HG03432 (cell line): Measurements from ENCODE around the gene F2RL3.

ENCODE experiments used
- ATAC-seq: cut with Tn5 transposase; IDR thresholded peaks from one replicate; pipeline ENCODE4 v1.9.1; 2021; ENCODE audit warnings: mild to moderate bottlenecking, moderate library complexity; ENCODE audit not compliant: unreplicated experiment

Gene F2RL3

DNA sequence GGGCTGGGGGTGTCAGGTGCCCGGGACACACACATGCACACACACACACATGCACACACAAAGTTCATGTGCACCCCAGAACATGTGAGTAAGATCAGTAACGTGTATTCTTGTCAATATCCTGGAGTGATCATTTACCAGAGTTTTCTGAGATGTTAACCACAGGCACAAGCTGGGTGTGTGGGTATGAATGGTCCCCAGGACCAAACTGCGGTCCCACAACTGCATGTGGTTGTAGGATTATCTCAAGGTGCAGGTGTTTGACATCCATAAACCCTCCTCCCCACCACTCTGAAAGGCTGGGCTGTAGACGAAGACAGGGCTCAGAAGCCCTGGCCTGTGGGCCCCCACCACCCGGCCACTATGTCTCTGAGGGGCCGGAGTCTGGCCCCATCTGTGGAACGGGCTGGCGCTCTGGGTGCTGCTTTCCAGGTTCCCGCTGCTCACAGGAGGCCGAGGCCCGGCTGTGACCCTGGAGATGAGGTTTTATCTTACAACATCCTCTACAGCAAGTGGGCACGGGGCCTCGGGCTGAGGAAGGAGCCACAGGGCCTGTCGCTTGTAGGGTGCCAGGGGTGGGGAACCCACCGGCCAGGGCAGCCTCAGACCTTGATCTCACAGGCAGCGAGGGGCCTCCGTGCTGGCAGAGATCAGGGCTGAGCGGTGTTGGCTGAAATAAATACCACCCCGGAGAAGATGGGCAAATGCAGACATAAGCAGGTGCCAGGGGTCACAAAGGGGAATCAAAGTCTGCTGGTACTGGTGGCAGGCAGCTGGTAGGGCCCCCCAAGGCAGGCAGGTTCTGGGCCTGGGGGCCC, 4.3 kb downstream of the F2RL3 start:
- ATAC-seq: no peak

DNA sequence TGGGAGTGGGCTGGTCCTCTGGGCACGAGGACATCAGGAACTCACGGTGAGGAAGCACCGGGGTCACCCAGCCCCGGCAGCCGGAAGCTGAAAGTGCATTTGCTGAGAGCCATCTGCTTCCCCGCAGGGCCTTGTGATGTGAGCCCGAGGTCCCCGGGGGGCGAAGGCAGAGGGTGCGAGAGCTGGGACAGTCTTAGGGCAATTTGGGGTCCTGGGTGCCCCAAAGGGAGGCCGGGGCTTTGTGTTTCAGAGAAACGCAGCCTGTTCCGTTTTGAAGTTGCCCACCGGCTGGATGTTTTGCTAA, 4.8 kb downstream of the F2RL3 start:
- ATAC-seq: no peak

DNA sequence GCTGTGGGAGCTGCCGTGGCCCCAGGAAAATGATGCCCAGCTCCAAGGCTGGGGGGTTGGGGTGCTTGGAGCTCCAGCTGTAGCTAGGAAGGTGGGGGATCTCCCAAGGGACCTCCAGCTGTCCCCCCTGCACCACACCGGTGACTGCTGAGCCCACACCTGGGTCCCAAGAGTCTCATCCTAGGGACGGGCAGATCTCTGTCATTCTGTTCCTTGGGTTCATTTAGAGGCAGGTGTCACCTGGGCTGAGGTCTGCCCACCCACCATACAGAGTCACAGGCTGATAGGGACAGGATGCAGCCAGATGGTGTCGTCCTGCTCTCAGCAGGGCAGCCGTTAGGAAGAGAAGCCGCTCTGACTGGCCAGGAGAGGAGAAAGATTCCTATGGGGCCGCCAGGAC, 5.3 kb downstream of the F2RL3 start:
- no peak for ATAC-seq

DNA sequence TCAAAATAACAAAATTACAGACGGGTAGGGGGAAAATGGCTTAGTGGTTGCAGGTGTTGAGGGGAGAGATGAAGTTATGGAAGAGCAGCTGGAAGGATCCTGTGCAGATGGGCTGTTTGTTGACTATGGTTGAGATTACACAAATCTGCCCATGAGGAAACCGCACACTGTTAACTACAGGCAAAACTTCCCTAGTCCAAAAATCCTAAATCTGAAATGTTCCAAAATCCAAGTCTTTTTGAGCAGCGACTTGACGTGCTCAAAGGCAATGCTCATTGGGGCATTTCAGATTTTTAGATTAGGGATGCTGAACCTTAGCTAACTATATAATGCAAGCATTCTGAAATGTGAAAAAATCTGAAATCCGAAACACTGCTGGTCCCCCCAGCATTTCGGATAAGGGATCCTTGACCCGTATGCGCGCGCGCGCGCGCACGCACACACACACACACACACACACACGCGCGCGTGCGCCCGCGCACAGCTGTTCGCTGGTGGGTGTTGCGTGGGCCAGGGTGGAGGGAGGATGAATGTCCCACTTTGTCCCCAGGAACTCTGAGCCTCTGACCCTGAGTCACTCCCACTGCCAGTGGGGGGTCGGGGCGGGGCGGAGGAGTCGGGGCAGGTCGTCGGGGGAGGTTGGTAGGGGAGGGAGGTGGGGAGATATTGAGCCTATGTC, 6.8 kb downstream of the F2RL3 start:
- no peak for ATAC-seq

DNA sequence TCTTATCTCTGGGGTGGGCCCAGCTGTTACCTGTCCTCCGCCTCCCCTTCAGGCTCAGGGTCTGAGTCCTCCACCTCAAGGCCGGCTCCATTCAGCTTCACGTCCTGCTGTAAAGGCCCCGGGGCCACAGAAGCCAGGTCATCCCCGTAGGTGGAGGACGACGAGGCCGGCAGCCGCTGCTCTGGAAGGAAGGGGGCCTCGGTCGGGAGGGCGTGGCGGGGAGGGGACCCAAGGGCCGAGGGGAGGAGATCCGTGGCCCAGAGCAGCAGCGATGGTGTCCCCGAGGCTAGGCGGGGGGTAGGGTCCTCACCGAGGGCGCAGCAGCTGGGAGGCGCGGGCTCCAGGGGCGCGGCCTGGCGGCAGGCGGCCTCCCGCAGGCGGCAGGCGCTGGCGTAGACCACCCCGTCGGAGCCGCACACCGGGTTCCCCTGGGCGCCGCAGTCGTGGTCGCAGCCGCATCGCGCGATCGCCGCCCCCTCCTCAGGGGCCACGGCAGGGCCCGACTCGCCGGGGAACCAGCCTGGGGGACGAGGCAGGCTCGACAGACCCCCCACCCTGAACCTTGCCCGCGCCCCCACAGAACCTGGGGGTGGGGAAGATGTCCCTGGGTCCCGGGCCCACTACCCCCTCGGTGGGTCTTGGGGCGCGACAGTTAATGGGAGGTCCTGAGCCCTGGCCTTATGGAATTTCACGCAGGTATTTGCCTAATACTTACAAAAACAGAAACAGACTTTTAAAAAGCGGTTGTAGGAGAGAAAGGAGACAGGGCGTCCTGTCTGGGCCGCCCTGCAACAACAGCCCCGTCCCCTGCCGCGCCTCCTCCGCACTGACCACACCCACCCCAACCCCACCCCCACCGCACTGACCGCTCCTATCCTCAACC, 7.6 kb downstream of the F2RL3 start:
- peak; percentile 28 for ATAC-seq

DNA sequence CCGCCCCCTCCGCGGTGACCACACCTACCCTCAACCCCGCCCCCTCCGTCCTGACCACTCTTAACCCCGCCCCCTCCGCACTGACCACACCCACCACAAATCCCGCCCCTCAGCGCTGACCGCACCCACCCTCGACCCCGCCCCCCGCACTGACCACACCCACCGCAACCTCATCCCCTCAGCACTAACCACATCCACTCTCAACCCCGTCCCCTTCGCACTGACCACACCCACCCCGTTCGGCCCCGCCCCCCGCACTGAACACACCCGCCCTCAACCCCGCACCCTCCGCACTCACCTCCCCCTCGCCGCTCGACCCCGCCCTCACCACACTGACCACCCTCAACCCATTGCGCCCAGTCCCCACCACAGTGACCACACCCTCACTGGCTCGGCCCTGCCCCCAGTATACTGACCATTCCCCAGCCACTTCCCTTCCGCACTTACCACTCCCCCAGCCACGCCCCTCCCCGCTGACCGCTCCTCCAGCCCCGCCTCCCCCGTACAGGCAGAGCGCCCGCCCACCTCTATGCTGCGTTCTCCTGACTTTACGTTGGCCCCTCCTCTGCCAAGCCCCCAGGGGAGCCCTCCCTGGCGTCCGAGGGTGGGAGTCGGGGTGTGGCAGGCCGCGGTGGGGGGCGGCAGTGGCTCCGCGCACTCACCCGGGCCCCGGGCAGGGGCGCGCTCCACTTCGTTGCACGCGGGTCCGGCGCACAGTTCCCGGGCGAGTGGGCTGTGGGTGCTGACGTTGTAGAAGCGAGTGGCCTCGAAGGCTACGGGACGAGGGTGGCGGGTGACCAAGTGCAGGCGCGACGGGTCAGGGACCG, 8.4 kb downstream of the F2RL3 start:
- peak; percentile 54 for ATAC-seq

DNA sequence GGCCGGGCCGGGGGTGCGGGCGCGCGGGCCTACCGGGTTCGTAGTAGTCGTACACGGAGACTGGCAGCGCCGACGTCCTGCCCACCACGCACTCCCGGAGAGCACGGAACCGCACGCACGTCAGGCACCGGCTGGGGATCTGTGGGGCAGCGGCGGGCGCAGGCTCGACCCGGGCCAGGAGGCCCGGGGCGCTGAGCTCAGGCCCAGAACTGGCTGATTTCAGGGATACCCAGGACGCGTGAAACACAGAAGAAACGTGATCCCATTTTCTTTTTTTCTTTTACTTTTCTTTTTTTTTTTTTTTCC, 9.0 kb downstream of the F2RL3 start:
- ATAC-seq: no peak

DNA sequence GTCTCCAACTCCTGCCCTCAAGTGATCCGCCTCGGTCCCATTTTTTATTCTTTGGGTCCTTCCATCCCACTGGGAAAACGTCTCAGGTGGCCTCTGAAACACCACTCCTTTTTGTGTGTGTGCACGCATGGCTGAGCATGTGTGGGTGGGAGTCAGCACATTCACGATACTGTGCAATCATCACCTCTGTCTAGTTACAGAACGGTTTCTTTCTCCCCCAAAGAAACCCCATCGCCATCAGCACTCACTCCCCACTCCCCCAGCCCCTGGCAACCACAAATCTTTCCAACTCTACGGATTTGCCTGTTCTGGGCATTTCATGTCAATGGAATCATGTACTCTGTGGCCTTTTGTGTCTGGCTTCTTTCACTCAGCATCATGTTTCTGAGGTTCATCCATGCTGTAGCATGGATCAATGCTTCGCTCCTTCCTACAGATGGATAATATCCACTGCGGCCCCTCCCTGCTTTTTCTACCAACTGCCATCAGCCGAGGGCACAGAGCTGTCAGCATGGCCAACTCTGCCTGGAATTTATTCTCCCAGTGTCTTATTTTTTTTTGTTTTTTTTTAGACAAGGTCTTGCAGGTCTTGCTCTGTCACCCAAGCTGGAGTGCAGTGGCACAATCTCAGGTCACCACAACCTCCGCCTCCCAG, 9.7 kb downstream of the F2RL3 start:
- ATAC-seq: no peak

DNA sequence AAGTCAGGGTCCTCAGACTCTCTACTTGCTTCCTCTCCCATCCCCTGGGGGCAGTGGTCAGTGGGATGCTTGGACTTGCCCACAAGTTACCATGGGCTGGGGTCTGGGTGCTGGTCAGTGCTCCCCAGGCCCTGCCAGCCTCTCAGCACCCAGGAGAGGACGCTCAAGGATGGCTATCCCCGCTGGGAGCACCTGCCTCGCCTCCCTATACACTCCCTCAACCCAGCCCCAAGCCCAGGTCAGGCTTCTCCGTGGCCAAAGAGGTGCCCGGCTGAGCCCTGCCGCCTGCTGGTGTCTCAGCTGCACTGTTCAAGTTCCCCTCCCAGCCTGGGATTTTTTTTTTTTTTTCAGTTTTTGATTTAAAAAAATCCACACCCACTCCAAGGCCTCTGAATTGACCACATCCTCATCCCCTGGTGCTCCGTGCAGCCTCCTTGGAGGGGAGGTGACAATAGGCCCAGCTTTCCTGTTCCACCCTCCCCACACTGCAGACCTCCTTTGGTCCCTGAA, 10.8 kb downstream of the F2RL3 start:
- ATAC-seq: no peak

DNA sequence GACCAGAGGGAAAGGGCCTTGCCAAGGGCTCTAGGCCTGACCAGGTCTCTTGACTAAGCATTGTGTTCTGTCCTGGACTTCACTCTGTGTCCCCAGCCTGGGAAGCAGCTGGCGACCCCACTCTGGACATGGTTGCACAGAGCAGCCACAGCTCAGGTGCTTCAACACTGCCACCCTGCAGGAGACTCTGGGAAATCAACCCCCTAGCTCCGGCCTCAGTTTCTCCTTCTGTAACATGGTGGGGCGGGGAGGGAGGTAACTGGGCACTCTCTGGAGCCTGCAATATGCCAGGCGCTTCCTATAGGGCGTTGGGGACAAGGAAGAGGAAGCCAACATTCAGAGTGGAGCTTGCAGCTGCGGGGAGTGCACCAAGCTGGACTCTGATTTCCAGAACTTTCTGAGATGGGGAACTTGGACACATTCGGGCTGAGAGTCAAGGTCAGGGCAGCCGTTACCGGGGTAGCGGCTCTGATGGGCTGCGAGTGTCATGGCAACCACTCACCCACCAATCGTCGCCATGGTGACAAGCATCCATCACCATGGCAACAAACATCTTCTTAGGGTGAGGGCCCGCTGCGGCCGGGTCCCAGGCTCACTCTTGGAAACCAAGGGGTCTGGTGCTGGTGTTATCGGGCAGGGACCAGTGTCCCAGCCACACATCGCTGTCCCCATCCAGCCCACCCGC, 12.8 kb downstream of the F2RL3 start:
- ATAC-seq: no peak

DNA sequence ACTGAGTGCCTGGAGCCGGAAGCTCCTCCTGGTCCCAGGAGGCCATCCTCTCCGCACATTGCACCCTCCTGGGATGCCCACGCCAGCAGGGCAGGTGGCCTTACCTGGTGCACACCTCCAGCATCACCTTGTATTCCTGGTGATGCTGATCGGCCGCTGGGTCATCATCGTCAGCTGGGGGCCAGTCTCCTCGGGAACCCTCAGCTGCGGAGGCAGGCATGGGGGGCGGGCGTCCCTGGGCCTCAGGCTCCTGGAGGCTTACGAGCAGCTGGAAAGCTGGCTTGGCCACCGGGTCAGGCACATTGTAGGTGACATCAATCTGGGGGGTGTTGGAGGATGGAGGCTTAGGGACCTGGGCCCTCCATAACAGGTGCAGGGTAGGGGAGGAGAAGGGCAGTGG, 13.7 kb downstream of the F2RL3 start:
- no peak for ATAC-seq

DNA sequence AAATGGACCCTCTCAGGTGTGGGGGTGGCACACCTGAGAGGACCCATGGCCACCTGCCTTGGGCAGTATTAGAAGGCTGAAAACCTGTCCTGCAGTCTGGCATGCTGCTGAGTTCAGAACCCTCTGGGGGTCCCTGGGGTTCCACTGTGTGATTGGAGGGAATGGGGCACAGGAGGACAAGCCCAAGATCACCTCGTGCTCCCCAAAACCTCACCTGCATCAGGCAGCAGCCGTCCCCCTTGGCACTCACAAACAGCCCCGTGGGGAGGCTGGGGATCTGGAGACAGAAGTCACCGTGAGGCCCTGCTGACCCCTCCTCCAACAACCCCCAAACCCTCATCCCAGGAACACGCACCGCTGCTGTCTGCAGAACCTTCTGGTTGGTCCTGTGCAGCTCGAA, 14.5 kb downstream of the F2RL3 start:
- ATAC-seq: no peak

DNA sequence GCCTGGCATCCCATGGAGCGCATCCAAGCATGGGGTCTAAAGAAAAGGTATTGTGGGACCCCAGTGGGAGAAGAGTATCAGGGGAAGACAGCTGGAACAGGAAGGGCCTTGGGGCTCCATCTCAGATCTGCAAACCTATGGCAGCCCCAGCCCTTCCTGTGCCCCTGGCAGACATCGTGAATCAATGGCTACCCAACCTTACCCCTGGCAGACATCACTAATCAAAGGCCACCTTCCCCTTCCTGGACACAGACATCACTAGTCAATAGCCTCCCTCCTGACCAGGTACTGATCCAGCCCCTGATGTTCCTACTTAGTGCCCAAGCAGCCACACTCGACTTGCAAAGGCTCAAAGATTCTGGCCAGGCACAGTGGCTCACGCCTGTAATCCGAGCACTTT, 15.8 kb downstream of the F2RL3 start:
- ATAC-seq: no peak

DNA sequence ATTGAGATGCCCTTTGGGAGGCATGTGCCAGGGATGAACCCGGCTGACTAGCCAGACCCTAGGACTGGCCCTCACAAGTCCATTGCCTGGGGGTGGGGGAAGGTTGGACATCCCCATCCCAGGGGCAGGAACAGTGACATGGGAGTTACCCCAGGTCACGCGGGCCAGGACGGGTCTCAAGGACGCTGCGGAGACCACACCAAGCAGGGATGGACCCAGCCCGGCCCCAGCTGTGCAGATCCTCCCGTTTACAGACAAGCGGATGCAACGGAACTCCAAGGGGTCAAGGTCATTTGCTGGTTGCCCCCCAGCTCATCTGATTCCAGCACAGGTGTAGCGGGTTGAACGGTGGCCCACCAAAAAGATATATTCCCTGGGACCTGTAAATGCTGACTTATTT, 20.0 kb downstream of the F2RL3 start:
- ATAC-seq: no peak

DNA sequence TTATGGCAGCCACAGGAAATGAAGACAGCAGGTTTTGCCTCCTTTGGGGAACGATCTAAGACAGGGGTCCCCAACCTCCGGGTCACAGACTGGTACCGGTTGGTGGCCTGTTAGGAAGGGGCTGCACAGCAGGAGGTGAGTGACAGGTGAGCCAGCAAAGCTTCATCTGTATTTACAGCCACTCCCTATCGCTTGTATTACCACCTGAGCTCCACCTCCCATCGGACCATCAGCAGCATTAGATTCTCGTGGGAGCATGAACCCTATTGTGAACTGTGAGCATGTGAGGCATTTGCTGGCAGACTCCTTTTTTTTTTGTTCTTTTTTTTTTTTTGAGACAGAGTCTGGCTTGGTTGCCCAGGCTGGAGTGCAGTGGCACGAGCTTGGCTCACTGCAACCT, 22.2 kb downstream of the F2RL3 start:
- ATAC-seq: no peak

DNA sequence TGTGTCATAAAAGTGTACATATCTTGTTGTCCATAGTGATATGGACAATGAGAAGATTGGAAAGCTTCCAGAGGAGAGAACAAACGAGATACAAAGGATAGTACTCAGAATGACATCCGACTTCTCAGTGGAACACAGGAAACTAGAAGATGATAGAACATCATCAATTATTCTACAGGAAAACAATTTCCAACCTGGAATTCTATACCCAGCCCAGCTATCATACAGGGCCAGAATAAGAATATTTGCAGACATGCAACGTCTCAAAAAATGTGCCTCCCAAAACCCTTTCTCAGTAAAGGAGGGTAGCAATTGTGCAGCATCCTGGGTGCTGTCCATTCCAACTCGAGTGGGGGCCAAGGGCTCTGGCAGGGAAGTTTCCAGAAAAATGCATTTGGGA, 24.0 kb downstream of the F2RL3 start:
- no peak for ATAC-seq

DNA sequence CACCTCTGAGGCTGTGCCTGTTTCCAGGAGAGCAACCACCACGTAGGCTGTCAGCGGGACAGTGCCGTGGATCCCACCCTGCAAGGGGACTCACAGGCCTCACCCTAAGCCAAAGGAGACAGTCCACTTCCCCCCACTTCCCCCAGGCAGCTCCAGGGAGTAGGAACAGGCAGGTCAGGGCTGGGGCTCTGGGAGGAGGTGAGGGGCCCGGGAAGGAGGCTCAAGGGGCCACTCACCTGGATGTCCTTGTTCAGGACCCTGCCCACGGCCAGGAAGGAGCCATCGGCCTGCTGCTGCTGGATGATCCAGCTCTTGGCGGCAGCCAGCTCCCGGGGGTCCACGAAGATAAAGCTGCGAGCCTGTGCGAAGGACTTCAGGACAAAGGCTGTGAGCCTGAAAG, 25.6 kb downstream of the F2RL3 start:
- no peak for ATAC-seq

DNA sequence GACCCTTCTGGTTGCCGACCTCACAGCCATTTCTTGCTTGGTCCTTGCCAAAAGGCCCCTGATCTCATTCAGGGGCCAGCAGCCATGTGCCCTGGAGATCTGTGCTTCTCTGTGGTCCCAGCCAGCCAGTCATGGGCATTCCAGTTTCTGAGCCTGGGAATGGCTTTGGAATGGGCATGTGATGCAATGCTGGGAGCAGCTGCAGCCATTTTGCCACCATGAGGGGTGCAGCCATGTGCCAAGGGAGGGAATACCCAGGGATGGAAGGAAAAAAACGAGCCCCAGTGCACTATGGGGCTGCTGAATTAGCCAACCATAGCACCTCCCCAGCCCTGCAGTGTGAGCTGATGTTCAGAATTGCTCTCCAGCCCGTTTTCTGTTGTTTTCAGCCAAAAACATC, 26.3 kb downstream of the F2RL3 start:
- no peak for ATAC-seq

DNA sequence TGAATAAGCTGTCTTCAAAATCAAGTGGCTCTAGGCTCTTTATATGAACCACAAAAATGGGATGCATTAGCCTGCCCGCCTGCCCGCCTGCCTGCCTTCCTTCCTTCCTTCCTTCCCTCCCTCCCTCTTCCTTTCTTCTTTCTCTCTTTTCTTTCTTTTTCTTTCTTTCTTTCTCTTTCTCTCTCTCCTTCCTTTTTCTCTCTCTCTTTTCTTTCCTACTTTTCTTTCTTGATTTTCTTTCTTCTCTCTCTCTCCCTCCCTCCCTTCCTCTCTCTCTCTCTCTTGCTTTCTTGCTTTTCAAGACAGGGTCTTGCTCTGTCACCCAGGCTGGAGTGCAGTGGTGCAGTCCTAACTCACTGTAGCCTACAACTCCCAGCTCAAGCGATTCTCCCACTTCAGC, 26.9 kb downstream of the F2RL3 start:
- no peak for ATAC-seq

DNA sequence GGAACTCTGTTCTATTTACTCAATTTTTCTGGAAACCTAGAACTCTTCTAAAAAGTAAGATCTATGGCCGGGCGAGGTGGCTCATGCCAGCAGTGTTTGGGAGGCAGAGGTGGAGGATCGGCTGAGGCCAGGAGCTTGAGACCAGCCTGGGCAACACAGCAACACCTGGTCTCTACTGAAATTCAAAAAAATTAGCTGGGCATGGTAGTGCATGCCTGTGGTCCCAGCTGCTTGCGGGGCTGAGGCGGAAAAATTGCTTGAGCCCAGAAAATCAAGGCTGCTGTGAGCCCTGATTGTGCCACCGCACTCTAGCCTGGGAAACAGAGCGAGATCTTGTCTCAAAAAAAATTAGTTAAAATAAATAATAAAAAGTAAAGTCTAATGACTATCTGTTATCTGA, 28.6 kb downstream of the F2RL3 start:
- ATAC-seq: no peak
